ENCODE data around the gene ATF7.

- TF ChIP-seq POLR2A (IDR thresholded peaks at IDR 0.05) (no peak), CTCF (IDR thresholded peaks at IDR 0.05) (no peak)
Measured at GRCh38 chr12:53664191-53664590, 38.0 kb upstream of the ATF7 start.
